LHCN-M2 (cell line): ENCODE data around the gene ELOVL2. TPM values are rescaled to one million over a fixed set of nuclear protein-coding genes. Genes with fewer than 3 reads are reported as not detected.
A peak's percentile ranks its signal among the peaks of the same experiment; 100 is the strongest.

Experiments used
- DNase-seq: peaks from one replicate; pipeline ENCODE4 v3.0.0-alpha.2; 2012; ENCODE audit warnings: low read depth
- total RNA-seq: library from RNA; depleted of rRNA; stranded (reverse); fragments of >200 nt; gene quantifications from 2 replicates; pipeline ENCODE4 v1.2.3, GENCODE V29; 2014

The ELOVL2 gene
- total RNA-seq, 1 experiment from 2014 or later, result 0.06 TPM

GRCh38 chr6:11056871-11057270 is 12.8 kb upstream of the ELOVL2 start:
- no peak for DNase-seq

- no peak for DNase-seq
Observed at GRCh38 chr6:11055127-11055627, 11.1 kb upstream of the ELOVL2 start.

DNA sequence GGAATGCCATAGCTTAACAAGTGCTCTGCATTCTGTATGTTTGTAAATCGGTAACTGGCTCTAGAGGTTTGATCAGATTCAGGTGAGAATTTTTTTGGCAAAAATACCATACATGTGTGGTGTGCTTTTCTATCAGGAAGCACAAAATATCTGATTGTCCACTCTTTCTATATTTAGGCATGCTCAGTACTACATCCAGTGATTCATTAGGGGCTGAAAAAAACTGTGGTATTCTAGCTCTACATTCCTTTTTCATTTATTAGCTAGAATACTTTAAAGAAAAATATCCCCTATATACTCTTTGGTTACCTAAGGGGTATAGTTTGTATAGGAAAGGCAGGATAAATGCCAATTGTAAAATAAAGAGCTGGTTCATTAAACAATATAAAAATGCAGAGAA is 10.6 kb upstream of the ELOVL2 start:
- no peak for DNase-seq

GRCh38 chr6:11053307-11053706 is 9.2 kb upstream of the ELOVL2 start:
- no peak for DNase-seq

GRCh38 chr6:11050731-11051130 is 6.6 kb upstream of the ELOVL2 start:
- DNase-seq, result peak; percentile 20

DNA sequence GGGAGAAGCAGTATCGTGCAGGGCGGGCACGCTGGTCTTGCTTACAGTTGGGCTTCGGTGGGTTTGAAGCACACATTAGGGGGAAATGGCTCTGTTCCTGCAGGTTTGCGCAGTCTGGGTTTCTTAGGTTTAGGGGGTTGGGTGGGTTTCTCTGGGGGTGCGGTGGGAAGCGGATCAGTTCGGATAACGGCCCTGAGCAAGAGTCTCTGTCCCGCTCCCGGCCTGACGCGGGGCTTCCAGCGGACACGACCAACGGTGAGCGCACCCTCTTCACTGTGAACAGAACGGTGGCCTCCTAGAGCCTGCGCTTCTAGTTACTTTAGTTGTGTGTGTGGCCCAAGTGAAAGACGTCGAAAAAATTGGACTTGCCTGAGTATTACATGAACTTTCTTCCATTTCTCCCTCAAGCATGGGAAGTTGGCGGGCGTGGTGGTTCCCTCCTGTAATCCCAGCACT is 635 bp upstream of the ELOVL2 start:
- DNase-seq, result no peak

GRCh38 chr6:11043378-11043960 is 636 bp downstream of the ELOVL2 start:
- peak; percentile 23 for DNase-seq

- no peak for DNase-seq
Observed at GRCh38 chr6:11042750-11043377, 1.2 kb downstream of the ELOVL2 start.

DNA sequence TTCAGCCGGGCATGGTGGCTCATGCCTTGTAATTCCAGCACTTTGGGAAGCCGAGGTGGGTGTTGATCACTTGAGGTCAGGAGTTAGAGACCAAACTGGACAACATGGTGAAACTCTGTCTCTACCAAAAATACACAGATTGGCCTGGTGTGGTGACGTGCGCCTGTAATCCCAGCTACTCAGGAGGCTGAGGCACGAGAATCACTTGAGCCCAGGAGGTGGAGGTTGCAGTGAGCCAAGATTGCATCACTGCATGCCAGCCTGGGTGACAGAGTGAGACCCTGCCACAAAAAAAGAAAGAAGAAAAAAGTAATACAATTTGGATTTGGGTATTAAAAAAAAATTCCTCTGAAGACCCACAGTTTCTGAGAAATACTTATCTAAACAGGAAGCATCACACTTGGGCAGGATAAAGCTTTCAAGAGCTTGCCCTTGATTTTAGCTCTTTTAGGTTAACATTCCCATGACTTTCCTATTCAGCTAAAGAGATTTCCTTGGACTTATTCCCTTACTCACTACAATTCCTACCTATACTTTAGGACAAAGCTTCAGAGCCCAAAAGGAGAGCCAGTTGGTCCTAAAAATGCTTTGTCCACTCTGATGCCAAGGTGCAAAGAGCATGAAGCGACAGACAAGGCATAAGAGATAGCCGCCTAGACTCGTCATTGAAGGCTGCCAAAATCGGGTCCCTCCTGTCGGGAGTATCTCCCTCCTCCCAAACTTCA is 1.9 kb downstream of the ELOVL2 start:
- DNase-seq, result no peak

DNA sequence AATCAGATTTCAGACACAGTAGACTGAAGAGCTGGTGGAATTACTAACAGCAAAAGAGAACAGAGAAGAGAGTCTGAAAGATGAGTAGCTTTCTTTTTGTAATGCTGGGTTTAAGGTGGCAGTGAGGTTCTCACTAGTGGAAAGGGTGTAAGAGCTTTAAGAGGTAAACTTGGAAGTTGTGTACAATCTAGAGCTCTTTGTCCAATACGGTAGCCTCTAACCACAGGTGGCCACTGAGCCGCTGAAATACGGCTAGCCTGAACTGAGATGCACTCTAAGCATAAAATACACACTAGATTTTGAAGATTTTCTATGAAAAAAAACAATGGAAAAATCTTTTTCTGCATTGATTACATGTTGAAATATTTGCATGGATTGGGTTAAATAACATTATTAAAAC is 4.0 kb downstream of the ELOVL2 start:
- no peak for DNase-seq

- DNase-seq, result no peak
Observed at GRCh38 chr6:11039040-11039439, 5.1 kb downstream of the ELOVL2 start.

GRCh38 chr6:11036977-11037430 is 7.1 kb downstream of the ELOVL2 start:
- DNase-seq, result no peak

- no peak for DNase-seq
Observed at GRCh38 chr6:11036351-11036740, 7.8 kb downstream of the ELOVL2 start.

- no peak for DNase-seq
Observed at GRCh38 chr6:11035616-11036350, 8.3 kb downstream of the ELOVL2 start.

GRCh38 chr6:11033825-11034224 is 10.3 kb downstream of the ELOVL2 start:
- DNase-seq, result peak; percentile 76

DNA sequence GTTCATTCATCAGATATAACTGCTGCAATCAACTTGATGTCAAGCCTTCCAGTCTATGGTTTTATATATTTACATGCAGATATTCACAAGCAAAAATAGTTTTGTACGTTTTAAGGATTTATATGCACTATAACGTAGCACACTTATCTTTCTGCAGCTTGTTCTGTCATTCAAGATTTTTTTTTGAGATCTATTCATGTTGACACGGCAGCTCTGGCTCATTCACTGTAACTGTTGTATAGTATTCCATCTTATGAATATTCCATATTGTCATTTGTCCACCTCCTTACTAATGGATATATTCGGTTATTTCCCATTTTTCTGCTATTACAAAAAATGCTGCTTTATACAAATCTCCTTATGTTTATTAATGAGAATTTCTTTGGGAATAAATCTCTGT is 13.2 kb downstream of the ELOVL2 start:
- no peak for DNase-seq

DNA sequence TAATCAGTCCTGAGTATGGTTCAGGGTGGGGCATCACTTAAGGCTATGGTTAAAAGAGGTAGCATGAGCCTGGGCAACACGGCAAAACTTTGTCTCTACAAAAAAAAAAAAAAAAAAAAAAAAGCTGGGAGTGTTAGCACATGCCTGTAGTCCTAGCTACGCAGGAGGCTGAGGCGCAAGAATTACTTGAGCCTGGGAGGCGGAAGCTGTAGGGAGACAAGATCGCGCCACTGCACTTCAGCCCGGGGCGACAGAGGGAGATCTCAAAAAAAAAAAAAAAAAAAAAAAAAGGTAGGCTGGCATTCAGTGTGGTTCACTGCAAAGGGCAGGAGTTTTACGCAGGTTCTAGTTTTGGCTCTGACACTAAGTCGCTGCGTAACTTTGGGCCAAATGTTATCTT is 15.1 kb downstream of the ELOVL2 start:
- no peak for DNase-seq

GRCh38 chr6:11027565-11028110 is 16.5 kb downstream of the ELOVL2 start:
- no peak for DNase-seq

DNA sequence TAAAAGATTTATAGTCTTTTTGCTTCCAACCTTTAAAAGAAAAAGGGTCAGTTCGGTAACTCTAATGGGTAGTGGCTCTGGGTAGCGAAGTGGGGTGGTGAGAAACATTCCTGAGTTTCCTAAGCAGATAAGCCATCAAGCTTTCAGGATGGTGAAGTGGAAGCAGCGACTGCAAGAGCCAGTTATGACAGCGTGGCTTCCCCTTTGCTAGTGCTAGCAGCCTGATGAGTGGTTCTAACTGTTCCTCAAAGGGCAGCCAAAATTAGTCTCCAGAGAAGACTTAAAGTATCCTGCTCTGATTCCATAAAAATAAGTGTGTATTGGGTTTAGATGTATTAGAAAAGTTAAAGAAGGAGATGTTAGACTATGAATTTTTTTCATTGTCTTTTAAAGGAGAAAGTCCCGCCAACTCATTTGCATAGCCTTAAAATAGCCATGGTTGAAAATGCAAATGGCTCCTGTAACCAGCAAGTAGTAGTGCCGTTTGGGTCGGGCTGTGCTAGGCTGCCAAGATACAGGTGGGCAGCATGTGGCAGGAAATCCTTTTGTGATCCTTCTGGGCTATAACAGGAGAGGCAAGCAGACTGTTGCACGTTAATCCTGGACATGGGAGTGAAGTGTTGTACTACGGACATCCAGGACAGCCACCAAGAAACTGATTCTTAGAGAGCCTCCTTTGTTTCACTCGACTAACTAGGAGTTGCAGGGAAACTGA is 18.0 kb downstream of the ELOVL2 start:
- no peak for DNase-seq

- DNase-seq, result no peak
Observed at GRCh38 chr6:11025130-11025529, 19.0 kb downstream of the ELOVL2 start.

DNA sequence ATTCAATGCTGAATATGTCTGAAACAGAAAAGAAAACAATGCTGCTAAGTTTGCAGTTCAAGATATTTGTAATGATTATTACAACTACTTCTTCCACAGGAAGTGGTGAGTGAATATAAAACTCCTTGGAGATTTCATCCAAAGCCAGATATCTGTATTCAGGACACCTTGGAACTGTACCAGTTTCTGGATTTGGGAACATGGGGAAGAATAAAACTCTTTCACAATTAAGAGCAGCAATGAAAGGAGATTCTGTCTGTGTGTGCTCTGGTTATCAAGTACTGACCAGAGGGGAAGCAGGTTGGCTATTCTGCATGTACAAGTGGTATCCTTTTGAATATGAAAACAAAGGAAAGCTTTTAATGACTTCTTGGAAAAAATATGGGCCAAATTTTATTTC is 21.1 kb downstream of the ELOVL2 start:
- peak; percentile 19 for DNase-seq
